Measurements from ENCODE around the gene COL28A1.
"Not testable (repeated sequence)": the region's sequence is repeated elsewhere in the genome, so short reads cannot be mapped to it uniquely, and the experiment has no call there.

COL28A1 gene

GRCh38 chr7:7477641-7478040 is 58.0 kb downstream of the COL28A1 start:
- peaks cover 25% of the 10 kb centered on the region for H3K27me3 Mint-ChIP-seq
- H3K4me1 Mint-ChIP-seq; H3K27ac Mint-ChIP-seq (ENCODE audit: low read depth); DNase-seq (ENCODE audit: low spot score in 2 of 2); H3K36me3 Mint-ChIP-seq (ENCODE audit: insufficient read depth); H3K9me3 Mint-ChIP-seq; H3K4me3 Mint-ChIP-seq; ATAC-seq (replicated peaks; ENCODE audit: extremely low read depth, poor library complexity, severe bottlenecking): not testable (repeated sequence)

GRCh38 chr7:7476381-7476780 is 59.3 kb downstream of the COL28A1 start:
- no peak overlapping the region for H3K4me3 Mint-ChIP-seq
- ATAC-seq (replicated peaks; ENCODE audit: extremely low read depth, poor library complexity, severe bottlenecking), result no peak
- H3K4me1 Mint-ChIP-seq, result no peaks in the 10 kb centered on the region
- H3K36me3 Mint-ChIP-seq (ENCODE audit: insufficient read depth), result no peaks in the 10 kb centered on the region
- no peaks in the 10 kb centered on the region for H3K9me3 Mint-ChIP-seq
- DNase-seq (ENCODE audit: low spot score in 2 of 2), result no peak
- peaks cover 25% of the 10 kb centered on the region for H3K27me3 Mint-ChIP-seq
- no peak overlapping the region for H3K27ac Mint-ChIP-seq (ENCODE audit: low read depth)

GRCh38 chr7:7475601-7476000 is 60.1 kb downstream of the COL28A1 start:
- Mint-ChIP-seq H3K4me1 (no peaks in the 10 kb centered on the region), H3K36me3 (ENCODE audit: insufficient read depth) (no peaks in the 10 kb centered on the region), H3K4me3 (no peak overlapping the region), H3K9me3 (no peaks in the 10 kb centered on the region), H3K27ac (ENCODE audit: low read depth) (no peak overlapping the region), H3K27me3 (peaks cover 25% of the 10 kb centered on the region)
- DNase-seq (ENCODE audit: low spot score in 2 of 2) (no peak), ATAC-seq (replicated peaks; ENCODE audit: extremely low read depth, poor library complexity, severe bottlenecking) (no peak)

- ATAC-seq (replicated peaks; ENCODE audit: extremely low read depth, poor library complexity, severe bottlenecking) (no peak), DNase-seq (ENCODE audit: low spot score in 2 of 2) (no peak)
- Mint-ChIP-seq H3K27me3 (peaks cover 16% of the 10 kb centered on the region), H3K9me3 (no peaks in the 10 kb centered on the region), H3K36me3 (ENCODE audit: insufficient read depth) (no peaks in the 10 kb centered on the region), H3K4me1 (no peaks in the 10 kb centered on the region), H3K27ac (ENCODE audit: low read depth) (no peak overlapping the region), H3K4me3 (no peak overlapping the region)
These were observed 61.2 kb downstream of the COL28A1 start for GRCh38 chr7:7474436-7474835.

GRCh38 chr7:7464991-7465765 is 70.5 kb downstream of the COL28A1 start:
- H3K4me3 Mint-ChIP-seq; H3K36me3 Mint-ChIP-seq (ENCODE audit: insufficient read depth); H3K27ac Mint-ChIP-seq (ENCODE audit: low read depth); DNase-seq (ENCODE audit: low spot score in 2 of 2); ATAC-seq (replicated peaks; ENCODE audit: extremely low read depth, poor library complexity, severe bottlenecking); H3K9me3 Mint-ChIP-seq; H3K4me1 Mint-ChIP-seq: not testable (repeated sequence)
- peaks cover 20% of the 10 kb centered on the region for H3K27me3 Mint-ChIP-seq

GRCh38 chr7:7454000-7454399 is 81.7 kb downstream of the COL28A1 start:
- Mint-ChIP-seq H3K27me3 (no peaks in the 10 kb centered on the region), H3K4me3 (no peak overlapping the region), H3K9me3 (peaks cover 5% of the 10 kb centered on the region), H3K36me3 (ENCODE audit: insufficient read depth) (peaks cover 1% of the 10 kb centered on the region), H3K27ac (ENCODE audit: low read depth) (no peak overlapping the region), H3K4me1 (no peaks in the 10 kb centered on the region)
- no peak for DNase-seq (ENCODE audit: low spot score in 2 of 2)
- no peak for ATAC-seq (replicated peaks; ENCODE audit: extremely low read depth, poor library complexity, severe bottlenecking)

GRCh38 chr7:7452652-7453051 is 83.0 kb downstream of the COL28A1 start:
- DNase-seq (ENCODE audit: low spot score in 2 of 2) (no peak), ATAC-seq (replicated peaks; ENCODE audit: extremely low read depth, poor library complexity, severe bottlenecking) (no peak)
- H3K36me3 Mint-ChIP-seq (ENCODE audit: insufficient read depth), result peaks cover 4% of the 10 kb centered on the region
- H3K27me3 Mint-ChIP-seq, result no peaks in the 10 kb centered on the region
- peaks cover 17% of the 10 kb centered on the region for H3K9me3 Mint-ChIP-seq
- H3K27ac Mint-ChIP-seq (ENCODE audit: low read depth), result no peak overlapping the region
- no peak overlapping the region for H3K4me3 Mint-ChIP-seq
- no peaks in the 10 kb centered on the region for H3K4me1 Mint-ChIP-seq

- Mint-ChIP-seq H3K4me1 (no peaks in the 10 kb centered on the region), H3K27me3 (no peaks in the 10 kb centered on the region), H3K36me3 (ENCODE audit: insufficient read depth) (peaks cover 3% of the 10 kb centered on the region), H3K4me3 (no peak overlapping the region), H3K9me3 (peaks cover 21% of the 10 kb centered on the region), H3K27ac (ENCODE audit: low read depth) (no peak overlapping the region)
- ATAC-seq (replicated peaks; ENCODE audit: extremely low read depth, poor library complexity, severe bottlenecking) (no peak), DNase-seq (ENCODE audit: low spot score in 2 of 2) (no peak)
These were observed 83.6 kb downstream of the COL28A1 start for GRCh38 chr7:7452119-7452518.

GRCh38 chr7:7449055-7449454 is 86.6 kb downstream of the COL28A1 start:
- Mint-ChIP-seq H3K9me3 (peaks cover 27% of the 10 kb centered on the region), H3K36me3 (ENCODE audit: insufficient read depth) (peaks cover 3% of the 10 kb centered on the region), H3K4me3 (no peak overlapping the region), H3K4me1 (no peaks in the 10 kb centered on the region), H3K27ac (ENCODE audit: low read depth) (no peak overlapping the region), H3K27me3 (no peaks in the 10 kb centered on the region)
- ATAC-seq (replicated peaks; ENCODE audit: extremely low read depth, poor library complexity, severe bottlenecking) (no peak), DNase-seq (ENCODE audit: low spot score in 2 of 2) (no peak)

- ATAC-seq (replicated peaks; ENCODE audit: extremely low read depth, poor library complexity, severe bottlenecking), result no peak
- peaks cover 3% of the 10 kb centered on the region for H3K36me3 Mint-ChIP-seq (ENCODE audit: insufficient read depth)
- DNase-seq (ENCODE audit: low spot score in 2 of 2), result no peak
- H3K4me3 Mint-ChIP-seq, result no peak overlapping the region
- H3K27ac Mint-ChIP-seq (ENCODE audit: low read depth), result no peak overlapping the region
- H3K9me3 Mint-ChIP-seq, result peaks cover 27% of the 10 kb centered on the region
- H3K27me3 Mint-ChIP-seq, result no peaks in the 10 kb centered on the region
- no peaks in the 10 kb centered on the region for H3K4me1 Mint-ChIP-seq
These were observed 89.1 kb downstream of the COL28A1 start for GRCh38 chr7:7446616-7447015.

GRCh38 chr7:7443806-7444350 is 91.8 kb downstream of the COL28A1 start:
- Mint-ChIP-seq H3K9me3 (peaks cover 20% of the 10 kb centered on the region), H3K27ac (ENCODE audit: low read depth) (no peak overlapping the region), H3K36me3 (ENCODE audit: insufficient read depth) (peaks cover 3% of the 10 kb centered on the region), H3K27me3 (no peaks in the 10 kb centered on the region), H3K4me1 (no peaks in the 10 kb centered on the region), H3K4me3 (no peak overlapping the region)
- DNase-seq (ENCODE audit: low spot score in 2 of 2) (no peak), ATAC-seq (replicated peaks; ENCODE audit: extremely low read depth, poor library complexity, severe bottlenecking) (no peak)

- H3K36me3 Mint-ChIP-seq (ENCODE audit: insufficient read depth), result no peaks in the 10 kb centered on the region
- H3K9me3 Mint-ChIP-seq, result no peaks in the 10 kb centered on the region
- H3K4me3 Mint-ChIP-seq, result no peak overlapping the region
- no peaks in the 10 kb centered on the region for H3K27me3 Mint-ChIP-seq
- H3K27ac Mint-ChIP-seq (ENCODE audit: low read depth), result no peak overlapping the region
- DNase-seq (ENCODE audit: low spot score in 2 of 2) (no peak), ATAC-seq (replicated peaks; ENCODE audit: extremely low read depth, poor library complexity, severe bottlenecking) (no peak)
- no peaks in the 10 kb centered on the region for H3K4me1 Mint-ChIP-seq
These were observed 96.1 kb downstream of the COL28A1 start for GRCh38 chr7:7439564-7439963.

- H3K9me3 Mint-ChIP-seq, result no peaks in the 10 kb centered on the region
- H3K27ac Mint-ChIP-seq (ENCODE audit: low read depth), result no peak overlapping the region
- no peak for DNase-seq (ENCODE audit: low spot score in 2 of 2)
- H3K27me3 Mint-ChIP-seq, result no peaks in the 10 kb centered on the region
- no peak overlapping the region for H3K4me3 Mint-ChIP-seq
- ATAC-seq (replicated peaks; ENCODE audit: extremely low read depth, poor library complexity, severe bottlenecking), result no peak
- H3K4me1 Mint-ChIP-seq, result no peaks in the 10 kb centered on the region
- H3K36me3 Mint-ChIP-seq (ENCODE audit: insufficient read depth), result no peaks in the 10 kb centered on the region
These were observed 96.8 kb downstream of the COL28A1 start for GRCh38 chr7:7438851-7439250.

Data from central memory CD8-positive, alpha-beta T cell (primary cell).